CD4-positive, alpha-beta T cell treated with Interleukin-12 subunit alpha and Interleukin-12 subunit beta, for 1 hour (primary cell): Measurements from ENCODE around the gene JAML.

Experiments
- DNase-seq: peaks from one replicate; pipeline ENCODE4 v3.0.0-alpha.2; 2020

JAML gene

GRCh38 chr11:118163494-118163893, 61.3 kb downstream of the JAML start:
- no peak for DNase-seq

- DNase-seq, result no peak
These were observed 62.0 kb downstream of the JAML start for GRCh38 chr11:118162846-118163245.

- no peak for DNase-seq
These were observed 63.0 kb downstream of the JAML start for GRCh38 chr11:118161786-118162185.

- DNase-seq, result no peak
These were observed 67.5 kb downstream of the JAML start for GRCh38 chr11:118157186-118157895.

- DNase-seq, result peak; percentile 12
These were observed 68.2 kb downstream of the JAML start for GRCh38 chr11:118156531-118157185.

DNA sequence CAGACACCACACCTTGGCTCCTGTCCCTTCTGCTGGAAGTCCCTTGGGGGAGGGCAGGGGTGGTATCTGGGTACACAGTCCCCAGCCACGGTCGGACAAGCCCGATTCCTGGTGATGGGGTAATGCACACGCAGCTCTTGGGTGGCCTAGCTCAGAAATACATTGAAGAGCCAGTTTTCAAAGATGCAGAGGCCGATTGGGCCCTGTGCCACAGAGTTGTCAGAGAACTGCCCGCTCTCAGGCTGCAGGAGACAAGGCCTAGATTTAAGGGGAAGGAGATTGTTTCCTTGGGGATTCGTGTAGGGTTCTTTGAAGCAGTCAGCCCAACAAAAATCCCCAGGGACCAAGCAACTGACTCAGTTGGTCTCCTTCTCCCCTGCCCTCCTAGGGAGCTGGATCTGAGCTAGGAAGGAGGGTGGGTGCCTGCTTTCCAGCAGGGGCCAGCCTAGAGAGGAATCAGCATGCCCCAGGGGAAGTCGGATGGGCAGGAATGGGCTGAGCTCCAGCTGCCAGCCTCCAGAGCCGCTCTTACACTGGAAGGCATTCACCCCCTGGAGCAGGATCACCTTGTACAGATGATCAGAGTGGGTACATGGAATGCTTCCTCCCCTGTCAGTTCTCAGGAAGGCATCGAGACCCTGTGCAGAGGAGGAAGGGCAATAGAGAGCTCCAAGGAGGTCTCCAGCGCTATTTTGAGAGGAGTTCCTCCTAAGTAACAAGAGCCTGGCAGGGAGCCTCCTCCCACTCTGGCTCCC, 68.9 kb downstream of the JAML start:
- DNase-seq, result no peak

GRCh38 chr11:118154641-118155040, 70.2 kb downstream of the JAML start:
- no peak for DNase-seq

- no peak for DNase-seq
These were observed 70.8 kb downstream of the JAML start for GRCh38 chr11:118153976-118154375.

GRCh38 chr11:118153516-118153915, 71.3 kb downstream of the JAML start:
- DNase-seq, result no peak

DNA sequence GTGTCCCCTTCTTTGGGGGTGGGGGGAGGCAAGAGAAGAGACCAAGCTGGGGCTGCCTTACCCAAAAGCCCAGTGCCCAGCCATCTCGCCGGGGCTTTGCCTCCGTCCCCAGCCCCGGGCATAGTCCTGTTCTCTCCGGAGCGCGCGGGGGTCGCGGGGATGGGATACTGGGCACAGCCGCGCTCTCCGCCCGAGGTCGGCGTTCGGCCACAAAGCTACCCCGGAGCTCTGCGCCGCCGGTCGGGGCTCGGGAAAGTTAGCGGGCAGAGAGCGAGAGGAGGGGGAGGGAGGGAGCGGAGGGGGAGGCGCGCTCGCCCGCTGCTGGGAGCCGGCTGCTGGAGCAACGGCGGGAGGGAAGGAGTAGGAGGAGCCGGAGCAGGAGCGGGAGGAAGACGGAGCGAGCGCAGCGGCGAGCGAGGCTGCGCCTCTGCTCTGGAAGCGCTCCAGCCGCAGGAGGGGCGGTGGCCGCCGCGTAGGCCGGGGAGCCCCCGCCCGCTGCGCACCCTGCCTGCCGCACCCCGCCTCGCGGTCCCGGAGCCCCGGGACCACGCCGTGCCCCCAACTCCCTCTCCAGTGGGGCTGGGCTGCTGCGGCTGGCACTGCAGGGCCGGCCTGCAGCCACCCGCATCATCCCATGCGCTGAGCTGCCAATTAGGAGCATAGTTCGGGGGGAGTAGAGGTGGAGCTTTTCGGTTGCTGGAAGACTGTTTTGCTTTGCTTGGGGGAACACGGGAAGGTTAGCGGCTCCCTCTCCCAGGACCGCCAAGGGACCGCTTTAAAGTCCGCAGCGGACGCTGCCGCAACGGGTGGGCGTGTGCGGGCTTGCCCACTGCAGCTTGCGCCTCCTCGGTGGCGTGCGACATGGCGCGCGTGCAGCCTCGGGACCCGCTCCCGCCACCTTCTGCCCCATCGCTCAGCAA, 72.0 kb downstream of the JAML start, which contains the start of gene SCN4B:
TSS of gene SCN4B (minus strand) at position 272 of the 920 bp plus-strand sequence. CDS start at position 122, 150 bp downstream.
- peak; percentile 14 for DNase-seq

DNA sequence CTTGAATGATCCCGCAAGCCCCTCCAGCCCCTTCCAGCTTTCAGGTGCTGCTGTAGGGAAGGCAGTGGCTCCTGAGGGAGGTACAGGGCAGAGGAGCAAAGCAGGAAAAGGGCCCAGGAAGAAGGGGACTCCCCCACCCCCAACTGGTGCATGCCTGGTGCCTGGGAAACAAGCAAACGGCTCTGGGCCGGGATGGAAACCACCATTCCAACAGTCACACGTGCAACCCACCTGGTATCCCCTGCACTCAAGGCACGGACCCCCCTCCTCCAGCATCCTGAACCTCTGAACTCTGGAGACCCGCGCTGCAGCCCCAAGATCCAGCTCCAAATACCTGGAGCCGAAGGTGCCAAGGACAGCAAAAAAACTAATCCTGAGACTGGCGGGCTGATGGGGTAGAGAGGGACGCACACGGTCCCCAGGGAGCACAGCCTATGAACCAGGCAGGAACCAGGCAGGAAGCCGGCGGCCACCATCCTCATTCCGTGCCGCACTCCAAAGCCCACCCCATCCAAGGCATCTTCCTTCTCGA, 72.7 kb downstream of the JAML start:
- DNase-seq, result no peak

DNA sequence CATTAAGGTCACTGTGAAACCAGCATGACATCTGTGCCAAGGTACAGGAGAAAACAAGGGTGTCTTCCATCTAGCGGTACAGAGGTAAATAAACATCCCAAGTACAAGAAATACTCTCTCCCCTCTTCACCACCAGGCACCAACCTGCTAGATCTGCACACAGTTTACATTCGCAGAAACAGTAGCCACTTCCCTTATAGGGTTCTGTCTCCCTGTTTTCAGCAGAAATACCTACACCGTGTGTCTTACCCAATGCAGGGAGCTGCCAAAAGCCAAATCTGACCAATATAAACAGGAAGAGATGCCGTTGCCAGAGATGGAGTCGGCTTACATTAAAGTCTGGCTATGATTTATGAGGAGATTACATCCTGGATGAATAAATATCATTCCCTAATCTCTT, 73.4 kb downstream of the JAML start:
- no peak for DNase-seq

DNA sequence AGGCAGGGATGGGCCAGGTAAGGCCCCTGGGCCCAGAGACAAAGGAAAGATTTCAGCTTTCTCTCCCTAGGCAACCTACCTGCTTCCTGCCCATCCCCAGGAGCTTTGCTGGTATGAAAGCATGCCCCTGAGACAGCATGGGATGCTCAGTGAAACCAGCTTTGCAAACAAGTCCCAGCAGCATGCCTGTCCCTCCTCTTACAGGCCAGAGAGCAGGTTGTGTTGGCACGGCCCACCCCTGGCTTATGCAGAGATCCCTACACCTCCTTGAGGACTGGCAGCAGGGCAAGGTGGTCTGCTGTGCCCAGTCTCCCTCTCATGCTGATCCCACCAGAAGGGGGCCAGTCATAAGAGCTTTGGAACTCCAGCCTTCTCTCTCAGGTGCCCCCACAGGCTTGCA, 75.3 kb downstream of the JAML start:
- DNase-seq, result no peak

DNA sequence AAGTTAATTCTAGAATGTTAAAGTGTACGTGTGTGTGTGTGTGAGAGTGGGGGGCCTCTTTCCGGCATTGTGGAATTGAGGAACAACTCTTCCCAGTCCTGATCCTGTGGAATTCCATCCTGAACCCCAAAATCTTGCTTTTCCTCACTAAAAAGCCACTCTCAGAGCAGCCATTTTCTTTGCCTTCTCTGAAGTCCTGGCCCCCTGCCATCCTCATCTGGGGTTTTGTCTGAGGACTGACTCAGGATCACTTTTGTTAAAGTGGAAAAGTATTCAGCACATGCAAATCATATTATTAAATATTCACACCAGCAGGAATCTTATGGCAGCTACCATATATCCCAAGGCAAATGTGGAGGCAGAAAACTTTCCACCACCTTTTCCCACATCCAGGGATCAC, 76.0 kb downstream of the JAML start:
- DNase-seq, result no peak

GRCh38 chr11:118148240-118148639, 76.6 kb downstream of the JAML start:
- no peak for DNase-seq

GRCh38 chr11:118147502-118147901, 77.3 kb downstream of the JAML start:
- DNase-seq, result no peak

DNA sequence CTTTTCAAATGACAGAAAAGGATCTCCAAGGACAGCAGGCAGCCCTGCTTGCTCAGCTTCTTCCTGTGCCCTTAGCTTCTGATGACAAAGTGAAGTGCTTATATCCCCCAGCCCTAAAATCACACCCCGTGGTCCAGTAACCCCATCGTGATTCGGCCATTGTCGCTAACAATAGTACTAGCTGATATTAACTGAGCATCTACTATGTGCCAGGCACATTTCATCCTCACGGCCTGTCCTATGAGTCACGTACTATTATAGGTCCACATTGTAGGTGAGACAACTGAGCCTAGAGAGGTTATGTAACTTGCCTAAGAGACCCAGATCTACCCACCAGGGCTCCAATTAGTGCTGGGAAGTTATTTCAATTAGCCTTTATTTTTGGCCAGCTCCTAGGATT, 78.3 kb downstream of the JAML start:
- DNase-seq, result no peak

- DNase-seq, result peak; percentile 91
These were observed 79.3 kb downstream of the JAML start for GRCh38 chr11:118145285-118146227.

DNA sequence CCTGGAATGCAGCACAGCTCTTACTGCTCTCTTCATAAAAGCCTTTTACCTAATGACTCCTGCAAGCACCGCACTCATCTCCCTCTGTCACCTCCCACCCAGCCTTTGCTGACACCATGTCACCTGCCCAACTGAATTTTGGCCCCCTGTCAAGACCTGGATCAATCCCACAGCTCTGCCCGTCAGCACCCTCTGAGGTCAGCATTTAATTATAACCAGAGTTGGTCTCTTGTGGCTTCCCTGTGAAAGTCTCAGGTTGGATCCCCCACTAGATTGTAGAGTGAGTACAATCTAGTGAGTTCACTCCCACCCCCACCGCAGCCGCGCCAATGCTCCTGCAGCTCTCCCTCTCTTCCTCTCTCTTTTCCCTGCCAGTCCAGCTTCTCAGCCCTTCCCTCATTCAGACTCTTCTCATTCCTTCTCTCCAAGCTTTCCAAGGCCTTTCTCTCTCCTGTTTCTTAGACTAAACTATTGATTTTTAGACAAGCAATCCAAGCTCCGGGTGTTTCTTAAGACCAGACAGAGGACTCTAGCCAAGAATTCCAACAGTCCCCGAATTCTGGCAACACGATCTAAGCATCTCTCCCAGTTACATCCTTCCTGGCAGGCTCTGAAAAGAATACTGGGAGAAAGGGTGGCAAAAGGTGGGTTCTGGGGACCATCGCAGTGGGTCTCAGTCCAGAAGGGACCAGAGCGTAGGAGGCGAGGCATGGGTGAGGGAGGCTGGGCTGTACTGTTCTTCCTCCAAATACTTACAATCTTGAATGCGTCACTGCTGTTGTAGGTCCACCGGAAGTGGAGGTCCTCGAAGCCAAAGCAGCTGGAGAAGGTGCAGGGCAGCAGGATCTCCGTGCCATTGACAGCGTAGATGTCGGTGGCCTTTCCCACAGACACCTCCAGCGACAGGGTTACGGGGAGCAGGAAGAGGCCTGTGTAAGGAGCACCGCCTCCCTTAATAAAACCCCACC, 80.2 kb downstream of the JAML start:
- DNase-seq, result no peak
